CD4-positive, alpha-beta T cell (primary cell): ENCODE results near the gene SMC1A. TPM values are rescaled to one million over a fixed set of nuclear protein-coding genes. Genes with fewer than 3 reads are reported as not detected.

Source experiments
- ATAC-seq: fragments of 200-7000 bp; cut with Tn5 transposase; one replicate; pipeline ENCODE4 v1.10.0; 2022; ENCODE audit warnings: mild to moderate bottlenecking; ENCODE audit not compliant: poor library complexity
- CTCF ChIA-PET: fragments of 350-600 bp; sonication (Branson Sonifier 250); formaldehyde crosslinking; loops from one replicate; lab custom pipeline; 2021; ENCODE audit warnings: antibody characterized with exemption, inconsistent platforms; lab: Charles Lee
- POLR2A ChIA-PET: fragments of 350-600 bp; sonication (Branson Sonifier 250); formaldehyde crosslinking; loops from one replicate; lab custom pipeline; 2021; ENCODE audit warnings: antibody characterized with exemption, inconsistent platforms; lab: Charles Lee
- DNase-seq, 14 experiments: peaks; one replicate each; pipeline ENCODE4 v3.0.0-alpha.2; 2013 to 2020; ENCODE audit warnings: mixed read lengths in 2 of 14
- H3K27ac ChIP-seq, 2 donors: one replicate each; pipeline versions ENCODE4 v1.5.1 to v1.7.0; 2013; ENCODE audit warnings: low read length in 2 of 2, low read depth in 1 of 2, mild to moderate bottlenecking in 1 of 2
- H3K27me3 ChIP-seq, 2 experiments: 1 replicate in 1 of 2; 2 replicates in 1 of 2; pipeline versions ENCODE4 v1.6.1 to v1.7.0; 2013; ENCODE audit warnings: low read length in 2 of 2, control low read depth in 1 of 2, mild to moderate bottlenecking in 1 of 2, moderate library complexity in 1 of 2; ENCODE audit not compliant: insufficient read depth in 2 of 2, control insufficient read depth in 1 of 2
- H3K36me3 ChIP-seq: one replicate; pipeline ENCODE4 v1.6.1; 2013; ENCODE audit warnings: low read length, control low read depth; ENCODE audit not compliant: insufficient read depth
- H3K4me1 ChIP-seq: one replicate; pipeline ENCODE4 v1.6.1; 2013; ENCODE audit warnings: low read length, control low read depth; ENCODE audit not compliant: insufficient read depth
- H3K4me3 ChIP-seq: one replicate; pipeline ENCODE4 v1.5.1; 2013; ENCODE audit warnings: mild to moderate bottlenecking, low read length, moderate library complexity
- H3K9me3 ChIP-seq, 2 experiments: 1 replicate in 1 of 2; 2 replicates in 1 of 2; pipeline versions ENCODE4 v1.6.1 to v1.7.0; 2013; ENCODE audit warnings: low read length in 2 of 2, mild to moderate bottlenecking in 2 of 2, control low read depth in 1 of 2, moderate library complexity in 1 of 2; ENCODE audit not compliant: control insufficient read depth in 1 of 2, insufficient read depth in 1 of 2
- H3K27ac Mint-ChIP-seq: one replicate; pipeline ENCODE4 v1.8.0; 2020; ENCODE audit warnings: mixed read lengths
- H3K27me3 Mint-ChIP-seq: one replicate; pipeline ENCODE4 v1.8.0; 2021; ENCODE audit warnings: mixed read lengths
- H3K36me3 Mint-ChIP-seq: one replicate; pipeline ENCODE4 v1.8.0; 2021; ENCODE audit warnings: low read depth, mixed read lengths
- H3K4me1 Mint-ChIP-seq: one replicate; pipeline ENCODE4 v1.8.0; 2021; ENCODE audit warnings: low read depth, mixed read lengths
- H3K4me3 Mint-ChIP-seq: one replicate; pipeline ENCODE4 v1.8.0; 2020; ENCODE audit warnings: mild to moderate bottlenecking, mixed read lengths
- H3K9me3 Mint-ChIP-seq: one replicate; pipeline ENCODE4 v1.8.0; 2020; ENCODE audit warnings: mixed read lengths
- CTCF ChIP-seq: fragments of 200-600 bp; IDR thresholded peaks from one replicate; pipeline ENCODE4 v1.8.0; 2022; ENCODE audit warnings: antibody characterized with exemption, mild to moderate bottlenecking
- intact Hi-C, 2 experiments: fragments of 100-400 bp; cut with DNase I in 1 of 2; cut with micrococcal nuclease in 1 of 2; formaldehyde crosslinking; loops; one replicate each; pipeline versions ENCODE4 v1.15.1 to v1.9.0; 2023 to 2025; cut with DNase I, micrococcal nuclease
- total RNA-seq, 174 experiments: library from RNA in 2 of 174; stranded (reverse) in 2 of 174; gene quantifications; one replicate each; pipeline ENCODE4 v1.2.3 and lab custom pipeline; 2021 to 2026

The SMC1A gene
- total RNA-seq, 2 experiments from 2014 or later: 25.5 to 28.6 TPM

- intact Hi-C loops: no loop called here
- Mint-ChIP-seq H3K4me3 (no peak overlapping the region), H3K4me1 (no peaks in the 10 kb centered on the region), H3K9me3 (no peaks in the 10 kb centered on the region), H3K36me3 (peaks cover 57% of the 10 kb centered on the region), H3K27me3 (no peaks in the 10 kb centered on the region), H3K27ac (no peak overlapping the region)
- Histone ChIP-seq H3K36me3 (peaks cover 53% of the 10 kb centered on the region), H3K4me3 (no peak overlapping the region), H3K27me3 (no peaks in the 10 kb centered on the region), H3K4me1 (no peaks in the 10 kb centered on the region), H3K9me3 (no peaks in the 10 kb centered on the region), H3K27ac (no peak overlapping the region)
- ATAC-seq: no peak
- ChIA-PET CTCF (no interaction called here), POLR2A (no interaction called here)
- no peak for TF ChIP-seq CTCF
- DNase-seq: no peak
Observed at GRCh38 chrX:53379008-53379710, 43.3 kb downstream of the SMC1A start.

GRCh38 chrX:53377464-53377863 is 45.0 kb downstream of the SMC1A start:
- CTCF ChIA-PET: no interaction called here
- DNase-seq (no peak), ATAC-seq (no peak)
- H3K36me3 Mint-ChIP-seq: peaks cover 43% of the 10 kb centered on the region
- intact Hi-C loops: no loop called here
- H3K27ac ChIP-seq: no peak overlapping the region
- no peak for TF ChIP-seq CTCF
- H3K27me3 ChIP-seq: no peaks in the 10 kb centered on the region
- no peak overlapping the region for H3K4me3 Mint-ChIP-seq
- H3K4me1 Mint-ChIP-seq: no peaks in the 10 kb centered on the region
- no peak overlapping the region for H3K27ac Mint-ChIP-seq
- POLR2A ChIA-PET: no interaction called here
- H3K27me3 Mint-ChIP-seq: no peaks in the 10 kb centered on the region
- H3K4me1 ChIP-seq: no peaks in the 10 kb centered on the region
- no peak overlapping the region for H3K4me3 ChIP-seq
- no peaks in the 10 kb centered on the region for H3K9me3 Mint-ChIP-seq
- H3K36me3 ChIP-seq: peaks cover 36% of the 10 kb centered on the region
- no peaks in the 10 kb centered on the region for H3K9me3 ChIP-seq

DNA sequence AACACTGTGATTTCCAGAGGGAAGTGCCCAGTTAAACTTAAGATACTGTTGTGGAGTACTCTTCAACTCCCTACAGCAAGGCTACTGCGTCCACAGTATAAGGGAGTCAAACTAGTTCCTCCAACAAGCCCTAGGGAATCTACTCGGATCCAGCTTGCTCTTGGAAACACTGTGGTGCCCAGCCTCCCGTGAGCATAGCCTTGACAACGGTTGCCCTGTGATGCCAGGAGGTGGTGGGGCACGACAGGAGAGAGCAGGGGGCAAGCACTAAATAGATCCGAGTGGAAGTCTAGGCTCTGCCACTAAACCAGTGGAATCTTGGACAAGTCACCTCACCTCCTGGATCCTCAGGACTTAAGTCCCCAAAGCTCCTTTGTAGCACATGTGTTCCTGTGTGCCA is 45.6 kb downstream of the SMC1A start:
- ATAC-seq (no peak), DNase-seq (no peak)
- peaks cover 31% of the 10 kb centered on the region for H3K36me3 ChIP-seq
- POLR2A ChIA-PET: no interaction called here
- H3K36me3 Mint-ChIP-seq: peaks cover 38% of the 10 kb centered on the region
- H3K27ac ChIP-seq: no peak overlapping the region
- no peak for TF ChIP-seq CTCF
- H3K4me1 Mint-ChIP-seq: no peaks in the 10 kb centered on the region
- no peak overlapping the region for H3K4me3 Mint-ChIP-seq
- no peaks in the 10 kb centered on the region for H3K9me3 ChIP-seq
- no peaks in the 10 kb centered on the region for H3K27me3 Mint-ChIP-seq
- CTCF ChIA-PET: no interaction called here
- H3K27ac Mint-ChIP-seq: no peak overlapping the region
- no peaks in the 10 kb centered on the region for H3K9me3 Mint-ChIP-seq
- intact Hi-C loops: no loop called here
- H3K4me3 ChIP-seq: no peak overlapping the region
- H3K27me3 ChIP-seq: no peaks in the 10 kb centered on the region
- no peaks in the 10 kb centered on the region for H3K4me1 ChIP-seq
